Bronchial epithelial cell (primary cell): ENCODE measurements around the gene PARP15. TPM values are rescaled to one million over a fixed set of nuclear protein-coding genes. Genes with fewer than 3 reads are reported as not detected.

ENCODE experiments used
- DNase-seq: peaks from one replicate; pipeline ENCODE4 v3.0.0-alpha.2; 2010; ENCODE audit warnings: low read depth
- FAIRE-seq: peaks from 2 replicates; lab custom pipeline; 2011; peaks lifted over from hg19 to GRCh38; lab: Jason Lieb, UNC
- H3K27me3 ChIP-seq: 2 replicates; pipeline ENCODE4 v1.5.1; 2011; ENCODE audit warnings: low read length; ENCODE audit not compliant: control insufficient read depth, insufficient read depth
- H3K36me3 ChIP-seq: 2 replicates; pipeline ENCODE4 v1.5.1; 2011; ENCODE audit warnings: low read length; ENCODE audit not compliant: control insufficient read depth, insufficient read depth
- H3K4me3 ChIP-seq: 2 replicates; pipeline ENCODE4 v1.5.1; 2011; ENCODE audit warnings: mild to moderate bottlenecking, low read depth, low read length, control low read depth
- CTCF ChIP-seq: IDR thresholded peaks from 2 replicates; pipeline ENCODE4 v1.5.1; 2011; ENCODE audit warnings: mild to moderate bottlenecking, moderate library complexity, low read length, control low read depth, inconsistent platforms; ENCODE audit not compliant: insufficient read depth, severe bottlenecking
- total RNA-seq: library from RNA; depleted of rRNA; stranded (reverse); fragments of >200 nt; gene quantifications from 2 replicates; pipeline ENCODE4 v1.2.1, GENCODE V29; 2014

PARP15 gene
- total RNA-seq, 1 donor from 2014 or later = 0.26 TPM

- no peak overlapping the region for H3K4me3 ChIP-seq
- FAIRE-seq = no peak
- no peak for TF ChIP-seq CTCF
- peak; percentile 71 for DNase-seq
- H3K36me3 ChIP-seq = no peaks in the 10 kb centered on the region
- H3K27me3 ChIP-seq = no peaks in the 10 kb centered on the region
Observed at GRCh38 chr3:122628567-122628966, 51.1 kb downstream of the PARP15 start.

GRCh38 chr3:122629763-122630162 is 52.3 kb downstream of the PARP15 start:
- Histone ChIP-seq H3K4me3 (no peak overlapping the region), H3K36me3 (no peaks in the 10 kb centered on the region), H3K27me3 (no peaks in the 10 kb centered on the region)
- TF ChIP-seq CTCF = no peak
- FAIRE-seq (no peak), DNase-seq (no peak)

- no peaks in the 10 kb centered on the region for H3K36me3 ChIP-seq
- no peaks in the 10 kb centered on the region for H3K27me3 ChIP-seq
- peak; percentile 57 for DNase-seq
- no peak for FAIRE-seq
- H3K4me3 ChIP-seq = no peak overlapping the region
- TF ChIP-seq CTCF = no peak
Observed at GRCh38 chr3:122635789-122636188, 58.3 kb downstream of the PARP15 start.

- TF ChIP-seq CTCF = no peak
- DNase-seq = peak; percentile 67
- no peaks in the 10 kb centered on the region for H3K27me3 ChIP-seq
- H3K4me3 ChIP-seq = no peak overlapping the region
- no peak for FAIRE-seq
- no peaks in the 10 kb centered on the region for H3K36me3 ChIP-seq
Observed at GRCh38 chr3:122636697-122637096, 59.2 kb downstream of the PARP15 start.

- FAIRE-seq = no peak
Observed at GRCh38 chr3:122640437-122640999, 63.1 kb downstream of the PARP15 start.

More at GRCh38 chr3:122640437-122640999, 63.1 kb downstream of the PARP15 start:
- Histone ChIP-seq H3K4me3 (no peak overlapping the region), H3K27me3 (peaks cover 3% of the 10 kb centered on the region), H3K36me3 (no peaks in the 10 kb centered on the region)
- no peak for TF ChIP-seq CTCF
- DNase-seq = no peak
